Epithelial cell of esophagus (primary cell): ENCODE data around the gene TMEM185A.
"Not testable (repeated sequence)": the region's sequence is repeated elsewhere in the genome, so short reads cannot be mapped to it uniquely, and the experiment has no call there.

Source experiments
- DNase-seq: peaks from one replicate; pipeline ENCODE4 v3.0.0; 2010; ENCODE audit warnings: low read depth
- H3K4me3 ChIP-seq: 2 replicates; pipeline ENCODE4 v1.5.1; 2011; ENCODE audit warnings: mild to moderate bottlenecking, low read length, control low read depth
- CTCF ChIP-seq: IDR thresholded peaks from 2 replicates; pipeline ENCODE4 v1.5.1; 2011; ENCODE audit warnings: low read depth, mild to moderate bottlenecking, low read length, control low read depth, inconsistent platforms; ENCODE audit not compliant: insufficient read depth; ENCODE audit errors: missing control alignments

TMEM185A gene

GRCh38 chrX:149563359-149563758, 68.2 kb downstream of the TMEM185A start:
- TF ChIP-seq CTCF, result no peak
- no peak for DNase-seq
- H3K4me3 ChIP-seq, result no peak overlapping the region

- not testable (repeated sequence) for H3K4me3 ChIP-seq, DNase-seq
Measured at GRCh38 chrX:149555251-149555650, 76.3 kb downstream of the TMEM185A start.

GRCh38 chrX:149551939-149552248, 79.7 kb downstream of the TMEM185A start:
- not testable (repeated sequence) for DNase-seq, H3K4me3 ChIP-seq

- DNase-seq, H3K4me3 ChIP-seq: not testable (repeated sequence)
Measured at GRCh38 chrX:149551245-149551938, 80.2 kb downstream of the TMEM185A start.

- not testable (repeated sequence) for DNase-seq, H3K4me3 ChIP-seq
Measured at GRCh38 chrX:149550454-149550853, 81.1 kb downstream of the TMEM185A start.

GRCh38 chrX:149549701-149550100, 81.9 kb downstream of the TMEM185A start, which contains the start of gene HSFX3:
HSFX3 (minus strand) TSS chrX:149549924; CDS start chrX:149549852, 72 bp downstream.
- not testable (repeated sequence) for H3K4me3 ChIP-seq, DNase-seq

- not testable (repeated sequence) for H3K4me3 ChIP-seq, DNase-seq
Measured at GRCh38 chrX:149547782-149548181, 83.8 kb downstream of the TMEM185A start.

- not testable (repeated sequence) for H3K4me3 ChIP-seq, DNase-seq
Measured at GRCh38 chrX:149546962-149547361, 84.6 kb downstream of the TMEM185A start.
